CD4-positive, alpha-beta T cell treated with Interleukin-1 beta for 1 hour (primary cell): ENCODE results near the gene TRIM44.
A peak's percentile ranks its signal among the peaks of the same experiment; 100 is the strongest.
"Not testable (repeated sequence)": the region's sequence is repeated elsewhere in the genome, so short reads cannot be mapped to it uniquely, and the experiment has no call there.

Experiments used
- DNase-seq, 2 donors: peaks; one replicate each; pipeline ENCODE4 v3.0.0-alpha.2; 2020 to 2022

The TRIM44 gene

DNA sequence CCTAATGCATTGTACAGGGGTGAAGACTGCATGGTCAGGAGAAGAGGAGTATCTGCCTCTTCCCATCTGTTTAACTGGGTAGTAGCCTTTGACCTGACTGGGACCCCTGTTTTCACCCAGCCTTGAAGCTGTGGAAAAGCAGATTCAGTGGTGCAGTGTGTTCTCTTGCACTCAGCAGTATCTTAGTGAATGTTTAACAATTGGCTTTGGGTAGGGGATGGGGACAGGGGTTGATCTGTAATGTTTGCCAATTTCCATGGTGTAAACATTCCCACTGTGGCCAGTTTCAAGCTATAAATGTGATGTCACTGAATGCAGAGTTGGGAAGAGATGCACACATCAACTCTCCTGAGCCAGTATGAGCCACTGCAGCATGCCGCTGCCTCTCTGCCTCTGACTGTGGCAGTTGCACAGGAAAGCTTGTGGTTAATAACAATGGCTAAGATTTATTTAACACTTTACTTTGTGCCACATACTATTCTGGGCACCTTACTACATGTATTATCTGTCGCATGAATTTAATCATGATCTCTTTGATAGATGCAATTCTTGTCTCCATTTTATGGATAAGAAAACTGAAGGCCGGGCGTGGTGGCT is 28.6 kb upstream of the TRIM44 start:
- DNase-seq = no peak

DNA sequence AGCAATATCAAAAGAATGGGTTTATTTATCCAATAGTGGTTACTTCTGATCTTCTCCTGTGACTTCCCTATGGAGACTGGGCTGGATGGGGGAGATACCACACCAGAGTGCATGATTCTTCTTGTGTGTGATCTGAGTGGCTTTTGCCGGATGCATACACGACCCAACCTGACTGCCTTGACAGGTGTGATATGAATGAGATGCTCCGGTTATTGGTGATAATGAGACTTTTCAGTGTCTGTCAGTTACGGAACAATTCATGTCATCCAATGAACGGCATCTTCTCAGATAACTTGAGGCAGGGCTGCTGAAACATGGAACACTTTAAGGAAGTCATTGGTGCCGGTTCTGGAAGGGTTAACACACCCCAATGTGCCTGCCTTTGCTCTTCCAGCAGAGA is 26.6 kb upstream of the TRIM44 start:
- no peak for DNase-seq

GRCh38 chr11:35639591-35640179 is 22.9 kb upstream of the TRIM44 start:
- no peak for DNase-seq

DNA sequence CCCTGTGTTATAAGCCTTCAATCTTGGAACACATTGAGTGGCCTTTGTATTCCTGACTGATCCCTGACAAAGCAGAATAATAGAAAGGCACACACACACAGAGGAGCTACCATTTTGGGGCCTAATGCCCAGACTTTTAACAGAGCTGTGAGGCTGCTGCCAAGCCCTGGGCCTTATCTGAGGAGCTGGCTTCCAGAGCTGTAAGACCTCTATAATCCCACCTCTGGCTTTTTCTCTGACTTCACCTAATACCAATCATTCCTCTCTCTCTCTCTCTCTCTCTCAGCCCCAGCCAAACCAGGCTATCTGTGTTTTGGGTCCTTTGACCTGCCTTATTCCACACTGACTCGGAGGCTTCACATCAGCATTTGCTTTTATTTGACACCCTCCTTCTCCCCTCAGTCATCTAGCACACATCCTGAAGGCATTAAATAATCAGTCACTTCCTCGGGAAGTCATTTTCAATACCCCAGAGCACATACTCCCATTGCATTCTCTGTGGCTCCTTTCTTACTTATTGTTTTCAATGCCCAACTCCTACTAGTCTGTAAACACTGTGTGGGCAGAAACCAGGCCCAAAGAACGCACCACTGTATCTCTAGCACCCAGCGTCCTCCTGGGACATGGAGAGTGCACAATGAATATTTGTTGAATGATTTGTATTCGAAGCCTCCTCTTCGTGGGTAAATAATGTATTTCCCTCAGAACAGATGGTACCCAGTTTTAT is 21.2 kb upstream of the TRIM44 start:
- no peak for DNase-seq

DNA sequence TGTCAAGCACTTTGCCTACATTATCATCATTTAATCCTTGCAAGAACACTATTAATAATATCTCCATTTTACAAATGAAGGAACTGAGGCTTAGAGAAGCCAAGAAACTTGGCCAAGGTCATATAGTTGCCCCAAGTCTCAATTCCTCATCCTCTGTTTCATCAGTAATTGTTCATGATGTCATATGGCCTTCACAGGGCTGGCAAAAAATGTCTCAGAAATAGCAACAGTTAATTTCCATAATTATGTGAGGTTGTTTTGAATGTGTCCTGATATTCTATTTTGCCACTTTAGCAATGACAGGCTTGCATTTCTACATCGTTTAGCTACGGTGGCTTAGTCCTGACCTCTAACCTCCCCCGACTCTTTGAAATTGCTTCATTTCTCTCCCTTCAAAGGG is 20.6 kb upstream of the TRIM44 start:
- DNase-seq = no peak

DNA sequence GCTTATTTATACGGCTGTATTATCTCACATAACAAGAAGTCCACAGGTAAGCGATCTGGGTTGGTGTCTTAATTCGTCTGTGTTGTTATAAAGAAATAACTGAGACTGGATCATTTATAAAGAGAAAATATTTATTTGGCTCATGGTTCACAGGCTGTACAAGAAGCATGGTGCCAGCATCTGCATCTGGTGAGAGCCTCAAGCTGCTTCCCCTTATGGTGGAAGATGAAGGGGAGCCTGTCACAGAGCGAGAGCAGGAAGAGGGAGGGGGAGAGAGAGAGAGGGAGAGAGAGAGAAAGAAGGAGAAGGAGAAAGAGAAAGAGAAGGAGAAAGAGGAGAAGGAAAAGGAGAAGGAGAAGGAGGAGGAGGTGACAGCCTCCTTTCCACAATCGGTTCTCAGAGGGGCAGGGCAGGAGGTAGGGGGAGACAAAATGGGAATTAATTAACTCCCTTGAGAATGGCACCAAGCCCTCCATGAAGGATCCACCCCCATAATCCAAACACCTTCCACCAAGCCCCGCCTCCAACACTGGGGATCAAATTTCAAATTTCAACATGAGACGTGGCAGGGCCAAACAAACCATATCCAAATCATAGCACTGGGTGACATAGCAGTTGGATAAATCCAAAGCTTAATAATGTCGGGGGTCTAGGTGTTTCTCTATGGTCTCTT is 15.0 kb upstream of the TRIM44 start:
- no peak for DNase-seq

GRCh38 chr11:35650006-35650405 is 12.6 kb upstream of the TRIM44 start:
- no peak for DNase-seq

DNA sequence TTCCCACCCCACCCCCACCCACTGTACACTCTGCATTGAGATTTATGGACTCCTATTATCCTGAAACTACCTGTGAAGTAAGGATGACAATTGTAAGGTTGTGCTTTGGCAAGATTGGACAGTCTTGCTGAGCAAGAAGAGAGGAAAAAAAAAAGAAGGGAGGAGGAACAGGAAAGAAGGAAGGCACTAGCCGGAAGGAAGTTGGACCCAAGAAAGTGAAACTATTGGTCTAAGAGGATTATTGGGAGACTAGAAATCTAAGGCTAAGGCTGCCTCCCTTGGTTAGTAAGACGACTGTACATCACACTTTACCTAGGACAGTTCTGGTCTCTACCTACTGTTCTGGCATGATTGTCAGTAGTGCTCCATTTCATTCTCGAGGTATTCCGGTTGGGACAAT is 12.1 kb upstream of the TRIM44 start:
- DNase-seq = no peak

DNA sequence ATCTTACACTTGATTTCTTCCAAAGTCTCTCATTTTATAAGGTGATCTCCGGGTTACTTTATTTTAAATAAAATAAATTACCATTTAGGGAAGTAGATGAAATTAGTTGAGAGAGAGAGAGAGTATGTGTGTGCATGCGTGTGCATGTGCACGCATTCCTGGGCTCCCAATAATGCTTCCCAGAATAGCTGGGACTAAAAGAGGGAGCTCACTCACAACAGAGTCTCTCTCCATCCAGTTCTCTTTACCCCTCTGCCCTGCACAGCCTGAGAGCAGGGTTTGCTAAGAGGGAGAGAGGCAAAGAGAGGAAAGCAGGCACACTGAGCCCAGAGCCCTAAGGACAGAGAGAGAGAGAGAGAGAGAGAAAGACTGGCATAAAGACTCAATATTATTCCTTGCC is 11.3 kb upstream of the TRIM44 start:
- no peak for DNase-seq

DNA sequence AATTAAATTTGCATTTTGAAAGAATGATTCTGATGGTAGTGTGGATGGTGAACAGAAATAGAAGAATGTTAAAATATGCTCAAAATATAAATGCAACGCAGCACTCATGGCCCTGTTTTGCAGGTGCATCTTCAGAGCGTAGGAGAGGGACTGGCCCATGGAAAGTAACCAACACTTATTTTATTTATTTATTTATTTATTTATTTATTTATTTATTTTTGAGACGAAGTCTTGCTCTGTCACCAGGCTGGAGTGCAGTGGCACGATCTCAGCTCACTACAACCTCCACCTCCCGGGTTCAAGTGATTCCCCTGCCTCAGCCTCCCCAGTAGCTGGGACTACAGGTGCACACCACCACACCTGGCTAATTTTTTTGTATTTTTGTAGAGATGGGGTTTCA is 9.8 kb upstream of the TRIM44 start:
- not testable (repeated sequence) for DNase-seq

DNA sequence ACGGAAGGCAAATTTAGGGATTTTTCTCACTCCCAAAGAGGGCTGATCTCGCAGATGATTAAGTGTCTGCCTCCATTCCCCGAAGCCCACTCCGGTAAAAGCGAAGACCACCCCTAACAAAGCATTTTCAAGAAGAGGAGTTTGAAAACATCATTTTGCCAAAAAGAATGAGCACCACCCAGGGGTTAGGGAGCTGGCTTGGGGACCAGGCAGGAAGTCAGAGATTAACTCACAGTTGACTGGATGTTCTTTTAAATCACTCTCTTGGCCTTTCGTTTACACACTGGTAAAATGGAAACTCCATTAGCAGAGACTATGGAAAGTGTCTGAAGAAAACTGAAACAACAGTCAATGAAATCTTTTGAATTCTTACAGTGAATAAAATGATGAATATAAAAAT is 7.9 kb upstream of the TRIM44 start:
- DNase-seq = no peak

DNA sequence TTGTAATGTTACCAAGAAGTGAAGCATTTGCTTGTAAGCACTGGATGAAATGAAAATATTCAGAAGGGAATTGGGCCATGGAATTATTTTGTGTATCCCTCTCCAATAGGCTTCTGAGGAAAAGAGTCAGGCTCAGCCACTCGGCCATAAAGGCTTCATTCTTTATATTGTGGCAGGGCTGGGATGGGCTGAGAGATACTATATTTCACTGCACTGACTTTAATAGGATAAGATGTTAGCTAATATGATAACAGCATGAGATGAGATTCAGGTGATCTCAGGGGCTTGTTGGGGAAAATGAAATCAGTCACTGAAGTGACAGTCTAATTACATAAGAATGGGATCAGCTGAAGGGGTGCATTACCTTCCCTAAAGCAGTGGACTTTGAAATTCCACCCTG is 7.3 kb upstream of the TRIM44 start:
- no peak for DNase-seq

- no peak for DNase-seq
Observed at GRCh38 chr11:35655856-35656255, 6.7 kb upstream of the TRIM44 start.

DNA sequence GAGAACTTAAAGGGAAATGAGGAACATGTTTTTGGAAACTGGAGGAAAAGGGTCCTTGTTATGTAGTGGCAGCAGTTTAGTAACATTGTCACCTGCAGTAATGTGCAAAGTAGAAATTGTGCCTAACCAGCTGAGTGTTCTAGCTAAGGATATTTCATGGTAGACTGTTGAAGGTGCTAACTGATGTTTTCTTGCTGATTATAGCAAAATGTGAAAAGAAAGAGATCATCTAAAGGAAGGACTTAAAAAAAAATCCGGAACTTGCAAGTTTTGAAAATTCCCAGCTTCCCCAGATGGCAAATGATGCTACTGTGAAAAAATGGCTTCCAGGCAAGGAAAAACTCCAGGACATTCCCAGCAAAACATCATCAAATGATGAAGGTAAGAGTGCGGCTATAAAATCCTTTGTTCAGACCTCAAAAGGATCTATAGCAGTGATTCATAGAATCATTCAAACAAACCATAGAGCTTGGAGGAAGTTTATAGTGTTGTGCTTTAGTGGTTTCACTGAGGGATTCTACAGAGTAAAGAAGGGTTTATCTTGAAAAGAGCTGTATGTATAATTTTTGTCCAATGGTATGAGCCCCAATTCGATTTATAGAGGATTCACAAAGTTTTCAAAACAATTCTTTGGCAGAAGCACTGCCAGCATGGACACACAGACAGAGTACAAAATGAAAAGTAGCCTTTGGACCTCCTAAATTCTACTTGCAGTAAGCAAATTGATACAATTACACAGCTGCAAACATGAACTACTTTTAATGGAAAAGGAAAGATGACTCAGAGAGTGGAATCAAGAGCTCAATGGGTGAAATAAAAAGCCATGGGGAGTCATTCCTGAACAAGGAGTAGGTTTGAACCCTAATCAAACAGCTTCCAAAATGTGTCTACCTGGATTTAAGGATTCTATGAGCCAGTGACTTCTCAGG is 4.3 kb upstream of the TRIM44 start:
- DNase-seq = no peak

- no peak for DNase-seq
Observed at GRCh38 chr11:35661534-35661933, 1.0 kb upstream of the TRIM44 start.

GRCh38 chr11:35662061-35662648 is 420 bp upstream of the TRIM44 start:
- peak in 1 of 2 donors; percentile 23 for DNase-seq

GRCh38 chr11:35663408-35663702 is 780 bp downstream of the TRIM44 start:
- DNase-seq = no peak

- DNase-seq = no peak
Observed at GRCh38 chr11:35664977-35665441, 2.4 kb downstream of the TRIM44 start.

GRCh38 chr11:35667257-35667656 is 4.7 kb downstream of the TRIM44 start:
- DNase-seq = no peak

DNA sequence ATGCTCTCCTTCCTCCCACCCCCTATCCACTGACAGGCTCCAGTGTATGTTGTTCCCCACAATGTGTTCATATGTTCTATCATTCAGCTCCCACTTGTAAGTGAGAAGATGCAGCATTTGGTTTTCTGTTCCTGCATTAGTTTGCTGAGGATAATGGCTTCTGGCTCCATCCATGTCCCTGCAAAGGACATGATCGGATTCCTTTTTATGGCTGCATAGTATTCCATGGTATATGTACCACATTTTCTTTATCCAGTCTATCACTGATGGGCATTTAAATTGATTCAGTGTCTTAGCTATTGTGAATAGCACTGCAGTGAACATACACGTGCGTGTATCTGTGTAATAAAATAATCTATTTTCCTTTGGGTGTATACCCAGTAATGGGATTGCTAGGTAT is 5.8 kb downstream of the TRIM44 start:
- not testable (repeated sequence) for DNase-seq

- DNase-seq = no peak
Observed at GRCh38 chr11:35671396-35672127, 9.0 kb downstream of the TRIM44 start.

GRCh38 chr11:35672608-35673007 is 10.0 kb downstream of the TRIM44 start:
- no peak for DNase-seq
